HG03571 (cell line): ENCODE measurements around the gene MYH10.

ENCODE experiments used
- ATAC-seq: cut with Tn5 transposase; IDR thresholded peaks from one replicate; pipeline ENCODE4 v1.9.1; 2021; ENCODE audit not compliant: unreplicated experiment

MYH10 gene

GRCh38 chr17:8477715-8478441 is 152.6 kb downstream of the MYH10 start:
- ATAC-seq: no peak

GRCh38 chr17:8477171-8477570 is 153.4 kb downstream of the MYH10 start:
- no peak for ATAC-seq

DNA sequence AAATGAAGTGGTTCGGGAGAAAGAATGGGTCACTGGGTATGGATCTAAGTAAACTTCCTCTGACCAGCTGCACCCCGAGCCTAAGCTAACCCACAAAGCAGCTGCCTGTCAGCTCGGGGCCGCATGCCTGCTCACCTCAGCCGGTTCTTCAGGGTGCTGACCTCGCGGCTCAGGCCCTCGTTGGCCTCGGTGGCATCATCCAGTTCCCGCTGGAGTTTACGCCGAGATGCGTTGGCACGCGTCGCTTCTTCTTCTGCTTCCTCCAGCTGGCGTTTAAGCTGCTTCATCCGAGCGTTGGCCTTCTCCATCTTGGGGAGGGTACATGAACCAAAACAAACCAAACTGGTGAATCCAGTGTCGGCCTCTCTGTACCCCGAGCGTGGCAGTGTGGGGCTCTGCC is 153.8 kb downstream of the MYH10 start:
- no peak for ATAC-seq

DNA sequence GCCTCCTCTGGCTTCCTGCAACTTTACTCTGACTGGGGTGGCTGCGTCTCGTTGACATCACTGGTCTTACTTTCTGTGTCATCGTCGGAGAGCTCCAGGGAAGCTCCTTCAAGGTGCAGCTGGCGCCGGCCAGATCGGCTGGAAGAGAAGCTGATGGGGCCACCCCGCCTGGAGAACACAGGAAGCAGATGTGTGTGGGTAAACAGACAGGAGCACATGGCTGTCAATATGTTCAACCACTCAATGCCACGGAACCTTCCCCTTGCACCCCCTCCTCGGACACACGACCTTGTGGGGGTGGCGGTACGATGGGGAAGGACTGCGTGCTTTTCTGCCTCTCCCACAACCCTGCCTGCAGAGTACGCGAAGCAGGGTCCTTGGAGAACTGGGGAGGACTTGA is 154.7 kb downstream of the MYH10 start:
- ATAC-seq: no peak

DNA sequence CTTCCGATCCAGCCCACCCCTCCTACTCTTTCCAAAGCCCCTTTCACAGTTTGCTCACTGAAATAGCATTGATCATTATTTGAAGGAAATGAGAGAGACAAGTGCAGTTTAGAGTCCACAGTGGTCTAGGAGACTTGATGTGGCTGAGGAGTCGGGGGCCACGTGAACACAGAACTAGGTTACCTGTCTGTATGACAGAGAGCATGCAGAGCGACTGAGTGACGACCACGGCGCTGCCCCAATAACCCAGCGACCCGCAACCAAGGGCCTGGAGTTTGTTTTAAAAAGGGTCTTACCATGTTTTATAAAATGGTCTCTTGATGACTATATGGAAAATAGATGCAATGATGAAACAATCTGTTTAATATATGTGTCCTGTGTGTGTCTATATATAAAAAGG is 155.3 kb downstream of the MYH10 start:
- no peak for ATAC-seq

DNA sequence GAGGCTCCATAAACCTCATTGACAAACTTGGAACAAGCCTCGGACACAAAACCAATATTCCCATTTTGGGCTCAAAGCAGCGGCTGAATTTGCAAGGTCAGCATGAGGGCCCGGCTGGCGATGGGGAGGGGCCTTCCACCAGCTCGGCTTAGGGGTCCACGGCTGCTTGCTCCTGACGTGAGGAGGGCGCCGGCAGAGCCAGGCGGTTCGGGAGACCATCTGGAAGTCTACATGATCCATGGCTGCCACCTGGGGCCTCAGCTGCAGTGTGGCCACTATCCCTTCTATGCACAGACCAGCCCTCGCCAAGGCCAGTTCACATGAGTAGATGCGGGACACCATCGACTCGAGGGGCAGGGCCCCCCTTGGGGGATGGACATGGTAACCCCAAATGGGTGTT is 155.7 kb downstream of the MYH10 start:
- no peak for ATAC-seq

- no peak for ATAC-seq
Measured at GRCh38 chr17:8473451-8474192, 156.9 kb downstream of the MYH10 start.

DNA sequence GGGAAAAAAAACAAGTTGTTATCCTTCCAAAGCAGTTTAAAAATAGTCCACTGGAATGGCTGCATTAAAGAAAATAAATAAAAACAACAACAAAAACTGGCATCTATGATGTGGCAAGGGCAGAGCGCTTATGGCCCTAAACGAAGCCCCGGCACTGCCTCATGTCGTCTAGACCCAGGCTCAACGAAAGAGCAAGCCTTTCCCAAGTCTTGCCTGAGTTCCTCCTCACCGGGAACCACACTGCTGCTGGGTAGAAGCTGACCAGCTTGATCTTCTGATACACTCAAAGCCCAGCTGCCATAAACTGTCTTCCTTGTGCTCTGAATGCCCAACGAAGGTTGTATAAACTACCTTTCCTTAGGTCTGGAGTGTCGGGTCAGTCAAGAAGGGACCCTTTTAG is 157.9 kb downstream of the MYH10 start:
- no peak for ATAC-seq

DNA sequence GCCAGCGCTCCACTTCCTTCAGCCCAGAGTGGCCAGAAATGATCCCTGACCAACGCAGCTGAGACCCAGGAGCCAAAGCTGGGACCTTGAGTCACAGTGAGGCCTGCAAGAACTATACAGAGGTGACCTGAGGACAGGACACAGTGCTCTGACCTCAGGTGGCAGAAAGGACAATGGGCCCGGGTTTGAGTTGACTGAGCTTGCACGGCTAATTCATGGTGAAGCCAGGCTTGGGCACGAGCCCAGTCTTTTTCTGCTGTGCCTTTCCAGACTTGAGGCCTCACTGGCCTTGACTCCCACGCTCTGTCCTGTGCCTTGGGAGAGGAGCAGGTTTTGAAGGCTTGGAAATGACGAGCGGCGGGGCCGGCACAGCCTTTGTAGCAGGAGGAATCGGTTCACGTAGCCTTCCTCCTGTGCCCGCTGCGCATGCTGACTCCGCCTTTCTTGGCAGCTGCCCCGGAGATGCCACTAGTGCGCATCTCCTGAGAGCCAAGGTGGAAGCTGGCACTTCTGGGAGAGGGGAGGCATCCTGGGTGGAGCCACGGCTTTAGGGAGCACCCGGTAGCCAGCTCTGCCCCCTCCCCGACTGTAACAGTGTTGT is 160.0 kb downstream of the MYH10 start:
- no peak for ATAC-seq

- ATAC-seq: no peak
Measured at GRCh38 chr17:8469964-8470363, 160.6 kb downstream of the MYH10 start.

DNA sequence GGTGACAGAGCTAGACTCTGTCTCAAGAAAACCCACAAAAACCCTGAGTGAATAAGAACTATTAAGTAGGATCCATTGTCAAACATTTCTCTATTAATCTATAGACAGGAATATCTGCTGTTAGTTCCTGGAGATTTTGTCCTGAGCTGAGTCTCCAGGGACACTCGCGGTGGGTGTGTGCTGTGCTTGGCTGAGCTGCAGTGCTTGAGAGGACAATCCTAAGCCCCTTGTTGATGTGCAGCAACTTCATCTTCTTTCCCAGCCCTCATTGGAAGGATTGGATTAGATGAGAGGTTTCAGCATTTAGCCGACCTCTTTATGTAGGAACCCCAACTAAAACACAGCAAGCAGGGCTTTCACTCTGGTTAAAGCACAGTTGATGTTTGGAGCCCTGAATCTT is 161.5 kb downstream of the MYH10 start:
- no peak for ATAC-seq

DNA sequence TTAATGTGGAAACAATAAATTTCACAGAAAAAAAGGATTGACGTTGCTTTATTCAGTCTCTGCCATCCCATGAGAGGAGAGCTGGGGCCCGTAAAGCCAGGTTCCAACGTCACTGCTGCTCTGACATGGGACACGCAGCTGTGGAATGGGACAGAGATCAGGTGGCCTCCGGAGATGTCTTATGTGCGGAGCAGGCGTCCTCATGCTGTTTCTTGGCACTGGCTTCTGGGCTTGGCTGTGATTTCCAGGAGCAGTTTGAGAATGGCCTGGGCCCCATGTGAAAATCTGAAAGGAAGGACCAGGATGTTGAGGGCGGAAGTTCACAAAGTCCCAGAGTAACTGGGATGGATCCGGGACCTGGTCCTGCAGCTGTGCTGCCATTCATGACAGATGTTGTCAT is 162.4 kb downstream of the MYH10 start:
- ATAC-seq: no peak

- ATAC-seq: no peak
Measured at GRCh38 chr17:8467527-8467926, 163.0 kb downstream of the MYH10 start.

DNA sequence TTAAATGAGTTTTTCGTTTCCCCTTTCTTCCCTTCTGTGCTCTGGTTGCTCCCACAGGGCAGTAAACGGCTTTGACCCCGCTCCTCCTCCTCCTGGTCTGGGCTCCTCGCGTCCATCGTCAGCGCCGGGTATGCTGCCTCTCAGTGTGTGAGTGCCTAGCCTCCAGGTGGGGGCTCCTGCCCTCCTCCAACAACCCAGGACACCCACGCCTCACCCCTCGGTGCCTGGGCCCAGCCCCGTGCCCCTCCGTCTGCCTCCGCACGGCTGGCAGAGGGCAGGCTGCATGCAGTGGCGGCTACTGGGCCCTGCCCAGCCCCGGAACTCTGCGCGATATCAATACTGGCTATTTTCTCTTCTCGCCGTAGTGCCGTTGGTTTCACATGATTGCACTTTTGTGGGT is 163.7 kb downstream of the MYH10 start:
- no peak for ATAC-seq

DNA sequence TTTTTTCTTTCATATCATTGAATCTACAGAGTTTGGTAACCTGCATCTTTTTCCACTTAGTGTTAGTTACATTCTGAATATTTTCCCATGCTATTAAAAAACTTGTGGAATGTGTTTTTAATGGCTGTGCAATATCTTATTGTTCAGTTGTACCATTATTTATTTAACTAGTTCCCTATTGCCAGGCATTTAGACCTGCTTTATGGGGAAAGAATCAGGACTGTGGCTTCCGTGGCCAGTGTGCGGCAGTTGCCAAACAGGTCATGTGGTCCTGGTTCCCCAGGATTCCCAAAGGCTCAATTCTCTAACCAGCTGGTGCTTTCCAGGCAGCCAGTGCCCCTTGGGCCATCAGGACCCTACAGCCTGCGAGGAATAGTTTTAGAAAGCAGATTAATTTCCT is 164.1 kb downstream of the MYH10 start:
- ATAC-seq: no peak

- ATAC-seq: no peak
Measured at GRCh38 chr17:8465759-8466158, 164.8 kb downstream of the MYH10 start.

GRCh38 chr17:8465356-8465755 is 165.2 kb downstream of the MYH10 start:
- no peak for ATAC-seq

GRCh38 chr17:8464941-8465340 is 165.6 kb downstream of the MYH10 start:
- no peak for ATAC-seq

- no peak for ATAC-seq
Measured at GRCh38 chr17:8463099-8463498, 167.4 kb downstream of the MYH10 start.

DNA sequence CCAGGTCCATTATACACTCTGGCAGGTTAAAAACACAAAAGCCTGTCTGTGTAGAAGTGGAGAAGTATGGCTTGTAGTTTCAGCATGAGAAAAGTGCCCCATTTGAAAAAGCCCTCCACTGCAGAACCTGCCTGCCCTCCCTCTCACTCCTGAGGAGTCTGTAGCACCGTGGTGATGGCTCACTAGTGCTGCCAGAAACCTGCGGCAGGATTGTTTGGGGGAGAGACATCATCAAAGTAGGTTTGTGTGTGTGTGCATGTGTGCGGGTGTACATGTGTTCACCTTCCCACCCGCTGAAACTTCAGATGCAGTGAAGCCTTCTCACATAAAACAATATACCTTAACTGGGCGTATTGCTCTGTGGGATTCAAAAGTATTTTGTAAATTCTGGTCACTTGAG is 168.0 kb downstream of the MYH10 start:
- ATAC-seq: no peak

DNA sequence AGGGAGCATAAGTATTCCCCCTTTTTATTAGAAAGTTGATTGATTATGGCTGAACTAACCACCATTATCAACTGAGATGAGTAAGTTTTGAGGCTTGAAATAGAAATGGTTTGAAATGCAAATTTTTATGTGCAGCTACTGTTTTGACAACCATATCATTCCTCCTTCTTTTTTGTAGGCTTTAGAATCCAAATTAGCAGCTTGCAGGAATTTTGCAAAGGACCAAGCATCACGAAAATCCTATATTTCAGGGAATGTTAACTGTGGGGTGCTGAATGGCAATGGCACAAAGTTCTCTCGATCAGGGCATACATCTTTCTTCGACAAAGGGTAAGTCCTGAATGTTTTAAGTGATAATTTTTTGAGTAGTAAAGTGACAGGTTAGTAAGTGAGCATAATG is 170.7 kb downstream of the MYH10 start:
- ATAC-seq: no peak

GRCh38 chr17:8459107-8459506 is 171.4 kb downstream of the MYH10 start:
- no peak for ATAC-seq
